Measurements from ENCODE around the gene FAM135A.

DNA sequence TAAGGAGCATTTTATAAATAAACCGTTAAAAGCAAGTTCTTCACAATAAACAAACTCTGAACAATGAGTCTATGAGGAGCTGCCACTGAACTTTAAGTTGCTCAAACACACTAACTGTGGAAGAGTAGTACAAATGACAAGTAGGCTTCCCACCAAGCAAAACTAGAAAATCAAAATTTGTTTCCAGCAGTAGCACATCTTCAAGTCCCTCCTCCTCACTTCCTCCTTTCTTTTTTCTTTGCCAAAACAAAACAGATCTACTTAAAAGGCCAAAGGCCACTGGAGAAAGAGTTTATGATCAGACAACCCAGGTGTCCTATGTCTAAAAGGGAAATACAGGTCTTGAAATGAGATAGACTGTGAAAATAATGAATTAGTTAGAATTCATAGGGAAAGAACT, 17.1 kb upstream of the FAM135A start:
- TF ChIP-seq, protein P1, sequence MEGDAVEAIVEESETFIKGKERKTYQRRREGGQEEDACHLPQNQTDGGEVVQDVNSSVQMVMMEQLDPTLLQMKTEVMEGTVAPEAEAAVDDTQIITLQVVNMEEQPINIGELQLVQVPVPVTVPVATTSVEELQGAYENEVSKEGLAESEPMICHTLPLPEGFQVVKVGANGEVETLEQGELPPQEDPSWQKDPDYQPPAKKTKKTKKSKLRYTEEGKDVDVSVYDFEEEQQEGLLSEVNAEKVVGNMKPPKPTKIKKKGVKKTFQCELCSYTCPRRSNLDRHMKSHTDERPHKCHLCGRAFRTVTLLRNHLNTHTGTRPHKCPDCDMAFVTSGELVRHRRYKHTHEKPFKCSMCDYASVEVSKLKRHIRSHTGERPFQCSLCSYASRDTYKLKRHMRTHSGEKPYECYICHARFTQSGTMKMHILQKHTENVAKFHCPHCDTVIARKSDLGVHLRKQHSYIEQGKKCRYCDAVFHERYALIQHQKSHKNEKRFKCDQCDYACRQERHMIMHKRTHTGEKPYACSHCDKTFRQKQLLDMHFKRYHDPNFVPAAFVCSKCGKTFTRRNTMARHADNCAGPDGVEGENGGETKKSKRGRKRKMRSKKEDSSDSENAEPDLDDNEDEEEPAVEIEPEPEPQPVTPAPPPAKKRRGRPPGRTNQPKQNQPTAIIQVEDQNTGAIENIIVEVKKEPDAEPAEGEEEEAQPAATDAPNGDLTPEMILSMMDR (IDR thresholded peaks at IDR 0.05), result no peak
- TF ChIP-seq POLR2AphosphoS5 (IDR thresholded peaks at IDR 0.05) (no peak), POLR2A (IDR thresholded peaks at IDR 0.05) (no peak), EP300 (IDR thresholded peaks at IDR 0.05) (no peak)

Data from upper lobe of left lung (tissue), 4 donors.